AG08396 (cell line): ENCODE results near the gene ZNF497.
"Not testable (repeated sequence)": the region's sequence is repeated elsewhere in the genome, so short reads cannot be mapped to it uniquely, and the experiment has no call there.

Experiments
- DNase-seq: peaks from one replicate; pipeline ENCODE4 v3.0.0; 2012; ENCODE audit warnings: low spot score, mixed read lengths

The ZNF497 gene

DNA sequence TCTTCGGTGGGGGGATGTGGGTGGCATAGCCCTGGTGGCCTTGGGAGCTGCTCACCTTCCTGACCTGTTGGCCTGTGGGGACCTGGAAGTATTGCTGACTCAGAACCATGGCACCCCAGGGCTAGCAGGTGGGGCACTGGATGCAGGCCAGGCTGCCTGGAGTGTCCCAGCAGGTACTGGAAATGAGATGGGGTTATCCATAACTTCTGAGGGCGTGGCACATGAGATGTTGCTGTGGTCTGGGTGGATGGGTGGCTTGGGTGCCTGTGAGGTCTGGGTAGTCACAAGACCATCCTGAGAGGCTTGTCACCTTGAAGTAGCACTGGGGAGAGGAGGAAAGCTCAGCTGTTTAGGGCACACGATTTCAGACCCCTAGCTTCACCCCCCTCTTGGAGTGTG, 32.3 kb upstream of the ZNF497 start:
- no peak for DNase-seq

DNA sequence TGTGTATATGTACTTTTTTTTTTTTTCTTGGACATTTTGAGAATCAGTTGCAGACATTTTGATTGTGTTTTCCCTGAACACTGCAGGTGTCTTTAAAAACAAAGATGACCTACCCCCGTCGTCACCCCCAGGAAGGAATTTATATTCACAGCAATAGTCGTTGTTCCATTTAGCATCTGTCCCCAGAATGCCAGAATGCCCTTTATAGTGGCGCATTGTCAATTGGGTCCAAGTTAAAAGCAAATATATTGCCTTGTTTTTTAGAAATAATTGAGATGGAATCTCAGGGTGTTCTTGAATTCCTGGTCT, 31.1 kb upstream of the ZNF497 start:
- no peak for DNase-seq

DNA sequence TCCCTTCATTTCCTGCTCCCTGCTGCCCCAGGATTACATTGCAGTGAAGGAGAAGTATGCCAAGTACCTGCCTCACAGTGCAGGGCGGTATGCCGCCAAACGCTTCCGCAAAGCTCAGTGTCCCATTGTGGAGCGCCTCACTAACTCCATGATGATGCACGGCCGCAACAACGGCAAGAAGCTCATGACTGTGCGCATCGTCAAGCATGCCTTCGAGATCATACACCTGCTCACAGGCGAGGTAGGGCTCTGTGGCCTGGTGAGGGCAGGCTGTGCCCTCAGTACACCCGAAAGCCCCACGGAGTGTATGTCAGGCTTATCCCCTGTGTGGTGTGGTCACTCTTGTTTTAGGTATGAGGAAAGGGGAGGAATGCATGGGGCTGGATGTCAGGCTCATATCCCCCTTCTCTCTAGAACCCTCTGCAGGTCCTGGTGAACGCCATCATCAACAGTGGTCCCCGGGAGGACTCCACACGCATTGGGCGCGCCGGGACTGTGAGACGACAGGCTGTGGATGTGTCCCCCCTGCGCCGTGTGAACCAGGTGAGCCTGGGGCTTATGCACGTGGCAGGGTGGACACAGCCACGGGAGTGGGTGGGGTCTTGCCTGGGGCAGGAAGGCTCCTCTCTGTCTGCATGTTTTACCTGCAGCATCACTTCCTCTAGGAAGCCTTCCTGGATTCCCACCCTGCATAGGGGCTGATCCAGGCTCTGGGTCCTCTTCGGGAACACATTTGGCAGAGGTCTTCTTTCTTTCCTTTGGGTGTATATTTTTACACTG, 30.6 kb upstream of the ZNF497 start:
- DNase-seq, result no peak

- no peak for DNase-seq
These were observed 25.6 kb upstream of the ZNF497 start for GRCh38 chr19:58388175-58388526.

- no peak for DNase-seq
These were observed 25.0 kb upstream of the ZNF497 start for GRCh38 chr19:58387338-58388174.

DNA sequence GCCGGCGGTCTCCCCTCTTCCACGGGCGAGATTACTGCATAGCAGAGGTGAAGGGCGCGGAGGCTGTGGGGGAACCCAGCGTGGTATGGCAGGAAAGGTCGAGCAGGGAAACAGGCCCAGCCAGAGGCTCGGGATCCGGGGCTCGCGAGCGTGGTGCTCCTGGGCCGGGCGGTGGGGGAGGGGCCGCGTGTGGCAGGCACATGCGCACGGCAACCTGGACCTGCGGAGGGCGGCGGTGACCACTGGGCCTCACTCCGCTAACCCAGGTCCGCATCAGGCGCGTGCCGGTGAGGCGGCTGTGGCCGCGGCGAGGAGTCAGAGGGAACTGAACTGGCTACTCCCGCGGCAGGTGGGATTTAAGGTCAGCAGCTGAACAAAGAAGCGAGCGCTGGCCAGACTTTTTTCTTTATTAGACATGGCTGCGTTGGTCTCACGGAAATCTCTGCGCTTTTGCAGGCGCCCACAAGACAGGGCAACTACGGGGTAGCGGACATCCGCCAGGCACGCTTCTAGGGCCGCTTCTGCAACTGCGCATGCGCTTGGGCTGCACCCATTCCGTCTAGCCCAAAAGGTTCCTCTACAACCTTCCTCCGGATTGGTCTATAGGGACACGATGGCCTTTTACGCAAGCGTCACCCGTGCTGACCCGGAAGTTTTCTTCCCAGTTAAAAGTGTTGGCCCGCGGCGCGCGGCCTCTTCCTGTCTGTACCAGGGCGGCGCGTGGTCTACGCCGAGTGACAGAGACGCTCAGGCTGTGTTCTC, 24.2 kb upstream of the ZNF497 start, which contains the start of gene RPS5:
TSS of gene RPS5 (plus strand) at position 694 of the 762 bp plus-strand sequence. CDS start 869 bp downstream, outside the sequence.
- peak; percentile 99 for DNase-seq

- DNase-seq, result no peak
These were observed 23.5 kb upstream of the ZNF497 start for GRCh38 chr19:58385891-58386575.

DNA sequence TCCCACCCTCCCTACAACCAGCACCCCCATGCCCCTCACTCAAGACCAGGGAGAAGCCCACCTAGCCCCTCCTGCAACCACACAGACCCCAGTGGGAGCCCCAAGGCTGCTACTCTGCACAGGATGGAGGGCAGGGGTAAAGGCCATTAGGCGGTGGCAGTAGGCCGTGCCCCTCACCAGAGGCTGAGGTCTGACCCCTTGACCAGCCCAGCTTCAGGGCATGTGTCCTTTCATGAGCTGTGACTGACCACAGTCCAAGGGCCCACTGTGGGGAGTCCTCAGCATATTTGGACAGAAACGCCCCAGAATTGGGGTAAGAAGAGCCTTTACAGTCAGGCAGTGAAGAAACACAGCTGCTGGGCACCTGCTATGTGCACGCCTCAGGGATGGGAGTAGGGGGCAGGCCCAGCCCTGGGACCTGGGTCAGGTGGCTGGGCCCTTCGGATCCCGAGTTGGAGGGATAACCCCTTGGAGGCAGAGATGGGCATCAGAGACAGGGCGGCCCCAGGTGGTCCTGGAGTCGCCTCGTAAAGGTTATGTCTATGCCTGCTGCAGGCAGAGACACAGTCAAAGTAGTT, 22.9 kb upstream of the ZNF497 start:
- no peak for DNase-seq

DNA sequence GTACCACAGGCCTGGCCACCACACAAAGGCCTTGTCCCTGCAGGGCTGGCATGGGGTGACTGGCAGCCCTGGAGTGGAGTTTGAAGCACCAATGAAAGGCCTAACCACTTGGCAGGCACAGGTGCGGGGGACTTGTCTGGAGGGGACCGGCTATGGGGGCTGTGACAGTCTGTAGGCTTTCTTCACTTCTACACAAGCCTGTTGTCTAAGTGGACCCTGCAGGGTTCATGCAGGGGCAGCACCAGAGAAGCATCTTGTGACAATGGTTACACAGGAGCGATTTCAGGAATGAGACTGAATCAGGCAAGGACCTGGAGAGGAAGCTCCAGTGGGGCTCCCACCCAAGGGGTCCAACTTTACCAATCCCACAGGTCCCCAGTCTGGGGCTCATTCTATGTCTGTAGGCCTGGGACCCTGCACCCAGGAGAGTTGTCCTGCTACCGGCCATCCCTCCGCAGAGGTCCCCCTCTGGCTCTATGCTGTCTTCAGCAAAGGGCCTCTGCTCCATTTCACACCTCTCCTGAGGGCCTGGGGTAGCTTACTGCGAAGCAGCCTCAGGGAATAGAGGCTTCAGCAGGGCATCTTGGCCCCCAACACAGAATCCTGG, 20.5 kb upstream of the ZNF497 start:
- DNase-seq, result no peak

DNA sequence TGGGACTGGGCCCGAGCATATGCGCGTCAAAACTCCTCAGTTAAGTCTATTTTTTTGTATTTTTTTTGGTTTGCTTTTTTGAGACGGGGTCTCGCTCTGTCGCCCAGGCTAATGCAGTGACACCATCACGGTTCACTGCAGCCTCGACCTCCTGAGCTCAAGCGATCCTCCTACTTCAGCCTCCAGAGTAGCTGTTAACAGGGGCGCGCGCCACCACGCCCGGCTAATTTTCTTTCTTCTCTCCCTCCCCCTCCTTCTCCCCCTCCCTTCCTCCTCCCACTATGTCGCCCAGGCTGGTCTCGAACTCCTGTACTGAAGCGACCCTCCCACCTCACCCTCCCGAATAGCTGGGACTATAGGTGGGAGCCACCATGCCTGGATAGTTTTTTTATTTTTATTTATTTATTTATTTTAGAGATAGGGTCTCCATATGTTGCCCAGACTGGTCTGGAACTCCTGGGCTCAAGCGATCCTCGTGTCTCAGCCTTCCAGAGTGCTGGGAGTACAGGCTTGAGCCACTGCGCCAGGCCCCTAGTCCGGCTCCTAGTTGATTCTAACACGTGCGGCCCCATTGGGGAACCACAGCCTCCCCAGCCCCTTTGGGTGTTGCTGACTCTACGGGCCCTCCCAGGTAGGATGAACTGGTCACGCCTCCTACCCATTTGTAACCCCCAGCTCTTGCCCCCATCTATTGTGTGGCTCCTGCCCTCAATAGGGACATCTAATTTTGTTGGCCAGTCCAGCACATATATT, 19.1 kb upstream of the ZNF497 start:
- no peak for DNase-seq

- peak; percentile 98 for DNase-seq
These were observed 18.3 kb upstream of the ZNF497 start, which contains the start of gene ZNF837 for GRCh38 chr19:58380662-58381459. TSS of gene ZNF837 (minus strand) at chr19:58381030. CDS start at chr19:58369332, 11,698 bp downstream.

- no peak for DNase-seq
These were observed 17.6 kb upstream of the ZNF497 start for GRCh38 chr19:58380037-58380661.

- no peak for DNase-seq
These were observed 16.7 kb upstream of the ZNF497 start for GRCh38 chr19:58379246-58379645.

DNA sequence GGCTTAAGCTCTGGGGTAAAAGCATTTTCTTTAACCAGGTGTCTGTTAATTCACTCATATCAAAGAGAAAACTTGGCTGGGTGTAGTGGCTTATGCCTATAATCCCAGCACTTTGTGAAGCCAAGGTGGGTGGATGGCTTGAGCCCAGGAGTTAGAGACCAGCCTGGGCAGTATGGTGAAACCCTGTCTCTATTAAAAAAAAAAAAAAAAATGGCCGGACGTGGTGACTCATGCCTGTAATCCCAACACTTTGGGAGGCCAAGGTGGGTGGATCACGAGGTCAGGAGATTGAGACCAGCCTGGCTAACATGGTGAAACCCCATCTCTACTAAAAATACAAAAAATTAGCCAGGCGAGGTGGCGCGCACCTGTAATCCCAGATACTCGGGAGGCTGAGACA, 14.2 kb upstream of the ZNF497 start:
- not testable (repeated sequence) for DNase-seq

DNA sequence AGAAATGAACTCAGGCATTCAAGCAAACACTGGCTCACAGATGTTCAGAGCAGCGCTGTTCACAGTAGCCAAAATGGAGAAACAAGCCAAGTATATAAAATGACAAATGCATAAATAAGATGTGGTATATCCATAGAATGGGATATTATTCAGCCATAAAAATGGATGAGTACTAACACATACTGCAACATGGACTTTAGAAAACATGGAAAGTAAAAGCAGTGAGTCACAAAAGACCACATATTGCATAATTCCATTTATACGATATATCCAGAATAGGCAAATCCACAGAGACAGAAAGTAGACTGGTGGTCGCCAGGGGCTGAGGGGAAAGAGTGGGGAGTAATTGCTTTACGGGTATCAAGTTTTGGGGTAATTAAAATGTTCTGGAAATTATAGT, 11.6 kb upstream of the ZNF497 start:
- no peak for DNase-seq

GRCh38 chr19:58372311-58373133, 10.0 kb upstream of the ZNF497 start:
- no peak for DNase-seq

DNA sequence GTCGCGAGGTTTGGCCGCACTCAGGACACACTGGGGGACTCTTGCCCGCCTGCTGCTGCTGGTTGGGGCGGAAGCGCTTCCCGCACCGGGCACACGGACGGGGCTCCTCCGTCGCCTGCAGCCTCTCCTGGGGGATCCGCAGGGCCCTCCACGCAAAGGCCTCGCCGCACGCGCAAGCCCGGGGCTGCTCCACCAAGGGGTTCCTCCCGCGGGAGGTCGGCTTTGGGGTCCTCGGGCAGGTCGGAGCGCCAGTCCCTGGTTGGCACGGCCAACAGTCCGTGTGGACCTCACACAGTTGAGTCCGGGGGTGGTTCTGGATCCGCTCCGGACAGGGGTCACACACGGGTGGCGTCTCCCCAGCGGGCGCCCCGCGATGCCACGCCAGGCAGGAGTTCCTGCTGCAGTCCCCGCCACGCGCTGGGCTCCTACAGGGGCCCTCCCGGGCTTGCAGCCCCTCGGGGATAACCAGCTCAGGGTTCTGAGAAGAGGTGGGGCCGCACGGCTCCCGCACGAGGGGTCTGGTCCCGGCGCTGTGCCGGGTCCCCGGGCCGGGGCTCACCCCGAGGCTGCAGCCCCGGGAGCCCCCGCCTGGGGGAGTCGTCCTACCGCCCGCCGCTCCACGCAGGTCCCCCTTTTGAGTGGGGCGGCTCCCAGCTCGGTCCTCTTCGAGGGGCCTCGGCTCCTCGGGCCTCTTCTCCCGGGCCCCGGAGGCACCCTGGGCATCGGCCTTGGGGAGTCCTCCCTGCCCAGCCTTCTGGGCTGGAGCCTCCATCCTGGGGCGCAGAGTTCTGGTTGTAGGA, 6.2 kb upstream of the ZNF497 start:
- no peak for DNase-seq
